HL-60 (cell line): ENCODE measurements around the gene GPX4.

Experiments used
- POLR2AphosphoS5 ChIP-seq: IDR thresholded peaks from 2 replicates; pipeline ENCODE4 v1.6.1; 2012; ENCODE audit warnings: low read depth
- TF ChIP-seq, protein P1 (sequence below): IDR thresholded peaks from one replicate; pipeline ENCODE4 v1.5.1; 2011; ENCODE audit warnings: low read length, control low read depth, inconsistent platforms; ENCODE audit not compliant: insufficient read depth

- TF ChIP-seq, protein P1, sequence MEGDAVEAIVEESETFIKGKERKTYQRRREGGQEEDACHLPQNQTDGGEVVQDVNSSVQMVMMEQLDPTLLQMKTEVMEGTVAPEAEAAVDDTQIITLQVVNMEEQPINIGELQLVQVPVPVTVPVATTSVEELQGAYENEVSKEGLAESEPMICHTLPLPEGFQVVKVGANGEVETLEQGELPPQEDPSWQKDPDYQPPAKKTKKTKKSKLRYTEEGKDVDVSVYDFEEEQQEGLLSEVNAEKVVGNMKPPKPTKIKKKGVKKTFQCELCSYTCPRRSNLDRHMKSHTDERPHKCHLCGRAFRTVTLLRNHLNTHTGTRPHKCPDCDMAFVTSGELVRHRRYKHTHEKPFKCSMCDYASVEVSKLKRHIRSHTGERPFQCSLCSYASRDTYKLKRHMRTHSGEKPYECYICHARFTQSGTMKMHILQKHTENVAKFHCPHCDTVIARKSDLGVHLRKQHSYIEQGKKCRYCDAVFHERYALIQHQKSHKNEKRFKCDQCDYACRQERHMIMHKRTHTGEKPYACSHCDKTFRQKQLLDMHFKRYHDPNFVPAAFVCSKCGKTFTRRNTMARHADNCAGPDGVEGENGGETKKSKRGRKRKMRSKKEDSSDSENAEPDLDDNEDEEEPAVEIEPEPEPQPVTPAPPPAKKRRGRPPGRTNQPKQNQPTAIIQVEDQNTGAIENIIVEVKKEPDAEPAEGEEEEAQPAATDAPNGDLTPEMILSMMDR, result no peak
- no peak for TF ChIP-seq POLR2AphosphoS5
Measured at GRCh38 chr19:1125601-1126467, 22.0 kb downstream of the GPX4 start.
